Heart left ventricle (tissue), 16 donors: ENCODE measurements around the gene FRMD4B. TPM values are rescaled to one million over a fixed set of nuclear protein-coding genes. Genes with fewer than 3 reads are reported as not detected.

Source experiments
- ATAC-seq, 4 donors: fragments of 200-7000 bp; cut with Tn5 transposase; one replicate each; pipeline ENCODE4 v1.9.1; 2020 to 2022; ENCODE audit warnings: moderate library complexity in 4 of 4, mild to moderate bottlenecking in 3 of 4, moderate number of reproducible peaks in 1 of 4
- DNase-seq, 5 donors: peaks; one replicate each; pipeline ENCODE4 v3.0.0-alpha.2; 2020
- H3K27ac ChIP-seq, 12 donors: fragments of 200-600 bp; sonication (generic) in 4 of 12; one replicate each; pipeline versions ENCODE4 v1.5.0 to v1.8.0; 2016 to 2022; ENCODE audit warnings: mild to moderate bottlenecking in 2 of 12
- H3K27me3 ChIP-seq, 9 donors: fragments of 200-600 bp; sonication (generic) in 2 of 9; one replicate each; pipeline versions ENCODE4 v1.5.1 to v1.8.0; 2016 to 2022; ENCODE audit warnings: mild to moderate bottlenecking in 3 of 9
- H3K36me3 ChIP-seq, 9 donors: fragments of 200-600 bp; sonication (generic) in 2 of 9; one replicate each; pipeline versions ENCODE4 v1.5.0 to v1.8.0; 2018 to 2022; ENCODE audit warnings: mild to moderate bottlenecking in 2 of 9
- H3K4me1 ChIP-seq, 12 donors: fragments of 200-600 bp; sonication (generic) in 4 of 12; one replicate each; pipeline versions ENCODE4 v1.5.0 to v1.8.0; 2016 to 2022; ENCODE audit warnings: mild to moderate bottlenecking in 3 of 12
- H3K4me3 ChIP-seq, 12 donors: fragments of 200-600 bp; sonication (generic) in 4 of 12; one replicate each; pipeline versions ENCODE4 v1.5.0 to v1.8.0; 2017 to 2022; ENCODE audit warnings: mild to moderate bottlenecking in 9 of 12, moderate library complexity in 4 of 12
- H3K9me3 ChIP-seq, 12 donors: fragments of 200-600 bp; sonication (generic) in 4 of 12; one replicate each; pipeline versions ENCODE4 v1.5.0 to v1.8.0; 2016 to 2022; ENCODE audit warnings: mild to moderate bottlenecking in 1 of 12
- POLR2A ChIP-seq, 2 donors: fragments of 450-650 bp; IDR thresholded peaks; one replicate each; pipeline ENCODE4 v1.6.1; 2017; ENCODE audit warnings: antibody characterized with exemption in 2 of 2, mild to moderate bottlenecking in 2 of 2, moderate library complexity in 2 of 2
- WGBS, 4 donors: extraction: QIAGEN DNeasy Blood & Tissue Kit in 2 of 4; methylation state at CpG; one replicate each; pipeline versions ENCODE4 v1.1.5 to v1.1.7; 2013 to 2018; 5-methylcytosine and 5-hydroxymethylcytosine counted together
- intact Hi-C, 10 donors: fragments of 100-400 bp; cut with DNase I; formaldehyde crosslinking; loops; one replicate each; pipeline versions ENCODE4 v1.11.1 to v1.14.2; 2022
- polyA plus RNA-seq, 2 donors: library from polyadenylated mRNA; stranded (reverse); fragments of 200-250 nt; gene quantifications; one replicate each; pipeline ENCODE4 v1.2.3, GENCODE V29; 2013
- total RNA-seq, 9 donors: library from RNA; depleted of rRNA in 2 of 9; stranded (reverse); fragments of >200 nt in 2 of 9; fragmentation: NEBNext Ultra II Directional in 3 of 9; extraction: Animal tissue kit (Norgen Biotek cat#: 25700) in 3 of 9; gene quantifications; one replicate each; pipeline versions ENCODE4 v1.1.0 to v1.2.4, GENCODE V29; 2016 to 2023
- TF ChIP-seq, protein P1 (sequence below), 12 donors: fragments of 200-600 bp; sonication (generic) in 4 of 12; IDR thresholded peaks; one replicate each; pipeline versions ENCODE4 v1.5.0 to v1.8.0; 2018 to 2022; ENCODE audit warnings: antibody characterized with exemption in 12 of 12, mild to moderate bottlenecking in 5 of 12
- donor health status: ischemic (EF 13 %, LVEDD 7.1; RV severe dilation, severe dysfunction).
- donor health status: healthy with polysubstance abuse.
- donor health status: DM: no; HTN: yes; CAD: no.
- donor health status: DM: no; HTN: no; CAD: no.
- donor health status: ischemic (EF 25% LVEDD 6.9; RV normal size, moderate dysfunction).
- donor health status: ischemic (EF 25% LVEDD 5.7; RV mildly dilated, moderate dysfunction).
- donor health status: healthy.
- donor health status: DM: yes; HTN: yes; CAD: no.
- donor health status: ischemic (EF 35%, LVEDD 5.7; RV mildly dilated, moderate dysfunction).
- donor health status: nonischemic (EF 11% LVEDD 7.7; RV severe dilation, severe dysfunction).
- donor health status: DM: yes; HTN: yes; CAD: no.
- donor health status: PGD.
- donor health status: ischemic (EF 29% LVEDD 5.4; RV normal size, mild dysfunction).
- donor health status: nonischemic (EF 23%, LVEDD 6.1; RV moderate dilation, normal function).

FRMD4B gene
- total and polyA plus RNA-seq, 11 donors = 3.4 to 42.8 (median 10.9) TPM

DNA sequence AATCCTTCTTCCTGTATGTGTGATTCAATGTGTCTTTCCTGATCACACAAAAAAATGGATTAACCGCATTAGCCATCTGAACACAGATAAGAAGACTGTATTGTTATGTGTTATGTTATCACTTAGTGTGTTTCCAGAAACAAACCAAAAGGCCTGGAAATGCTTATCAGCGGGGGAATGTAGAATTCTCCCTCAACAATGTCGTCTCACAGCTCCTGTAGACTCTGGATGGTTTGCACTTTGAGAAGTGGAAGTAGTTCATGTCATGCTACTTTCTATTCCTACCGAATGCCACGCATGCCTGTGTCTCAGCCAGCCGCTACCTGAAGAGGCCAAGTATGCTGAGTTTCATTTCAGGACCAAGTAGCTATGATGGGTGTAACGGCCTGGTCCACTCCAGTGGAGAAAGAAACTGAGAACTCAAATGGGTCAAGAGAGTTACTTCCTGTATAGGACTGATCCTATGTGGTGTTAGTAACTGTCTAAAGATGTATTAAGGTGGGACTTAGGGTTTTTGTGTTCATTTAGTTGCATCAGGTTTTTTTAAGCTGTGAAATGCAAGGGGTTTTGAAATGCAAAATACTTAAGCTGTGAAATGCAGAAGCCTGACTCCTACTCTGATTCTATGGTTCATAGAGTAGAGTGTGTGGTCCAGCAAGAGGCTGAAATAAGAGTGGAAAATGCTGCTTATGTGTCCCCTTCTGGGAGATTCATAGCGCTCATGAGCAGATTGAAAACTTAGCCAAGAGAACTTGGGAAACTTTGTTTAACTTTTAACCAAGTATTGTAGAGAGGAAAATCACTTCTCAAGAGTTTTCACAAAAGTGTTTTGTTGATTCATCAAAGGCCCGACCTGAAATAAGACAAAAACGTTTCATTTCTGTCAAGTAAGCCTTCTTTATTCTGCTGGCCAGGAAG, 145.0 kb downstream of the FRMD4B start:
- H3K27me3 ChIP-seq = no peaks in the 10 kb centered on the region
- TF ChIP-seq POLR2A (IDR thresholded peaks at IDR 0.05) = no peak
- TF ChIP-seq, protein P1, sequence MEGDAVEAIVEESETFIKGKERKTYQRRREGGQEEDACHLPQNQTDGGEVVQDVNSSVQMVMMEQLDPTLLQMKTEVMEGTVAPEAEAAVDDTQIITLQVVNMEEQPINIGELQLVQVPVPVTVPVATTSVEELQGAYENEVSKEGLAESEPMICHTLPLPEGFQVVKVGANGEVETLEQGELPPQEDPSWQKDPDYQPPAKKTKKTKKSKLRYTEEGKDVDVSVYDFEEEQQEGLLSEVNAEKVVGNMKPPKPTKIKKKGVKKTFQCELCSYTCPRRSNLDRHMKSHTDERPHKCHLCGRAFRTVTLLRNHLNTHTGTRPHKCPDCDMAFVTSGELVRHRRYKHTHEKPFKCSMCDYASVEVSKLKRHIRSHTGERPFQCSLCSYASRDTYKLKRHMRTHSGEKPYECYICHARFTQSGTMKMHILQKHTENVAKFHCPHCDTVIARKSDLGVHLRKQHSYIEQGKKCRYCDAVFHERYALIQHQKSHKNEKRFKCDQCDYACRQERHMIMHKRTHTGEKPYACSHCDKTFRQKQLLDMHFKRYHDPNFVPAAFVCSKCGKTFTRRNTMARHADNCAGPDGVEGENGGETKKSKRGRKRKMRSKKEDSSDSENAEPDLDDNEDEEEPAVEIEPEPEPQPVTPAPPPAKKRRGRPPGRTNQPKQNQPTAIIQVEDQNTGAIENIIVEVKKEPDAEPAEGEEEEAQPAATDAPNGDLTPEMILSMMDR (IDR thresholded peaks at IDR 0.05) = no peak
- no peaks in the 10 kb centered on the region for H3K9me3 ChIP-seq
- ATAC-seq = no peak
- H3K36me3 ChIP-seq = peaks cover 0 to 7% (median 0%) of the 10 kb centered on the region in 9 donors
- H3K4me3 ChIP-seq = no peak overlapping the region
- H3K27ac ChIP-seq = peak overlapping the region in 1 of 12 donors; percentile 15
- intact Hi-C loops = loop anchor here in 3 of 10 donors (5.0 to 10.0 kb wide), 3 partner anchors 39 to 54 kb away; no protein-coding TSS in a partner anchor
- H3K4me1 ChIP-seq = peaks cover 0 to 39% (median 10%) of the 10 kb centered on the region in 12 donors
- DNase-seq = no peak
- WGBS, 4 donors = 59 to 71% (median 64%) methylated on average over 9 to 10 of the region's 10 CpGs

DNA sequence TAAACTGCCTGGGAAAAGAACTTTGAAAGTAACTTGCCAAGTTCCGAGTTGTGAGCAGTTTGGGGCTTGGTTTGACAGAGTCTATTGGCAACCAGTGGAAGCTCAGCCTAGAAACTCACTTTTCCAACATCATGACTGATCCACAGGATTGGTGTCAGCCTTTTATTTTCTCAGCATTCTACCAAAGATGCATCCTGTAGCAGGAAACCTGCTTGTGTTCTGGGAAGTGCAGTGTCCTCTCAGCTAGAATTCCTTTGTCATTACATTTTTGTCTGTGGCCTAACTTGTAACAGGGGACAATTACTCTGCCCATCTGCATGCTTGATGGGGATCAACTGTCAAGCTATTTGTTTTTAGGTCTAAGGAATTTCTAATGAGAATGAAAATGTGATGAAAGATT, 146.8 kb downstream of the FRMD4B start:
- peaks cover 0 to 44% (median 10%) of the 10 kb centered on the region in 12 donors for H3K4me1 ChIP-seq
- no peaks in the 10 kb centered on the region for H3K9me3 ChIP-seq
- H3K27me3 ChIP-seq = no peaks in the 10 kb centered on the region
- peak in 1 of 4 donors; percentile 38 for ATAC-seq
- intact Hi-C loops = no loop called here
- DNase-seq = no peak
- H3K27ac ChIP-seq = peak overlapping the region in 1 of 12 donors; percentile 29
- no peak for TF ChIP-seq POLR2A (IDR thresholded peaks at IDR 0.05)
- TF ChIP-seq, protein P1 (IDR thresholded peaks at IDR 0.05) = no peak
- H3K4me3 ChIP-seq = no peak overlapping the region
- 28 to 74% (median 48%) methylated on average over 1 of the region's 1 CpG for WGBS, 4 donors
- H3K36me3 ChIP-seq = peaks cover 0 to 7% (median 0%) of the 10 kb centered on the region in 9 donors

DNA sequence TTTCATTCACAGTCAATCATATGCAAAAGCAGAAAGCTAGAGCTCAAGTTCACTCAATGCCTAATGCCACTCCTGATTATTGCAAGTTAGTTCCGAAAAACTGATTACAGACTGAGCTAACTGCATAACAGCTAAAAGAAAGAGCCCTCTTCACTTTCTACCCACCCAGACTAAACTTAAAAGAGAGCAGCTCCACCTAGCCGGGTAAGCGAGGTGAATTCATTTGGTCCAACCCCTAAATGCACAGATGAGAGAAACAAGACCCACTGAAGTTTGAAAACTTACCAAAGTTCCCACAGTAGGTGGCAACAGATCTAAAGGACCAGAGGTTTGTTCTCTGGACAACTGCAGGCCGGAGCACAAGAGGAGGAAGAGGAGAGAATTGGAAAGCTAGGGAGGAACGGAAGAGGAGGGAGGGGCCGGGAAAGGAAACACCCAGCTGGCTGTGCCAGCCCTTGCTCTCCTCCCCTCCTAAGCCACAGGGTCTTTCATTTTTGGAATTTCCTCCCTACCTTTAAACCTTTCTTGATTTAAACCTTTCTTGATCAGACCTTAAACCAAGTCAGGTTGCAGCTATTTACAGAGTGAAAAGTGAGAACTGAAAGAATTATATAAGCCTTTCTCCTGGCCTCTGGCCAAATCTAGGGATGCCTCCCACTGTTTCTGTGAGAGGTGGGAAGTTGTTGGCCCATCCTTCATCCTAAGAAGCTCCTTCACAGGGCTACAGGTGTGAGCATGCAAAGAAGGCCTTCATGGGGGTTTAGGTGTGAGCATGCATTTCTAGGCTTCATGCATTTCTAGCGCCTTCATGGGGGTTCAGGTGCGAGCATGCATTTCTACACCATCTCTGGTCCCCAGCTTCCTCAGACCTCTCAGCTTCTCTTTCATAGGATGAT, 148.8 kb downstream of the FRMD4B start:
- H3K27me3 ChIP-seq = no peaks in the 10 kb centered on the region
- peaks cover 0 to 20% (median 6%) of the 10 kb centered on the region in 9 donors for H3K36me3 ChIP-seq
- TF ChIP-seq, protein P1 (IDR thresholded peaks at IDR 0.05) = no peak
- TF ChIP-seq POLR2A (IDR thresholded peaks at IDR 0.05) = no peak
- 51 to 61% (median 55%) methylated on average over 8 of the region's 8 CpGs for WGBS, 4 donors
- H3K9me3 ChIP-seq = no peaks in the 10 kb centered on the region
- H3K4me3 ChIP-seq = peak overlapping the region in 10 of 12 donors; percentile 8 to 52 (median 36)
- H3K4me1 ChIP-seq = peaks cover 0 to 39% (median 8%) of the 10 kb centered on the region in 12 donors
- ATAC-seq = peak; percentile 48 to 82 (median 79)
- peak in 1 of 5 donors; percentile 30 for DNase-seq
- intact Hi-C loops = no loop called here
- H3K27ac ChIP-seq = peak overlapping the region in 6 of 12 donors; percentile 35 to 58 (median 50)
